Measurements from ENCODE around the gene PDXDC1. TPM values are rescaled to one million over a fixed set of nuclear protein-coding genes. Genes with fewer than 3 reads are reported as not detected.
"Not testable (repeated sequence)": the region's sequence is repeated elsewhere in the genome, so short reads cannot be mapped to it uniquely, and the experiment has no call there.

The PDXDC1 gene
- polyA plus RNA-seq, 2 of the 4 experiments (the other 2 are of a cell fraction) = 71.4 to 73.9 TPM

GRCh38 chr16:15015671-15016070 lies 40.8 kb downstream of the PDXDC1 start:
- H3K4me3 ChIP-seq; H3K9me3 ChIP-seq; POLR2A ChIA-PET; FAIRE-seq; H3K4me1 ChIP-seq; ATAC-seq; CTCF ChIA-PET; H3K27ac ChIP-seq; DNase-seq (ENCODE audit: low read depth in 1 of 2, low spot score in 1 of 2); H3K4me2 ChIP-seq: not testable (repeated sequence)
- peak; percentile 48 for TF ChIP-seq MAFK (IDR thresholded peaks at IDR 0.05; ENCODE audit: partially characterized antibody)
- WGBS (ENCODE audit: missing lambda C conversion rate) = 87% methylated on average over 3 of the region's 3 CpGs

- H3K9me3 ChIP-seq; H3K4me3 ChIP-seq; DNase-seq (ENCODE audit: low read depth in 1 of 2, low spot score in 1 of 2); FAIRE-seq; POLR2A ChIA-PET; CTCF ChIA-PET; H3K4me1 ChIP-seq; H3K4me2 ChIP-seq: not testable (repeated sequence)
- 95% methylated on average over 4 of the region's 4 CpGs for WGBS (ENCODE audit: missing lambda C conversion rate)
- H3K27ac ChIP-seq = 0 out of 6 replicates have a peak overlapping the region, but pooled peaks of 1 of the 2 experiments have one; percentile 12
- peak; percentile 43 to 67 for ATAC-seq
These were observed 41.5 kb downstream of the PDXDC1 start for GRCh38 chr16:15016354-15016753.

GRCh38 chr16:15016951-15017580 lies 42.2 kb downstream of the PDXDC1 start:
- H3K27ac ChIP-seq; DNase-seq (ENCODE audit: low read depth in 1 of 2, low spot score in 1 of 2); CTCF ChIA-PET; H3K4me3 ChIP-seq; H3K4me1 ChIP-seq; FAIRE-seq; H3K9me3 ChIP-seq; H3K4me2 ChIP-seq; POLR2A ChIA-PET: not testable (repeated sequence)
- 47% methylated on average over 4 of the region's 4 CpGs for WGBS (ENCODE audit: missing lambda C conversion rate)
- peak in 1 of 2 experiments; percentile 46; a peak in 1 of 6 replicates for ATAC-seq

GRCh38 chr16:15021429-15021828 lies 46.6 kb downstream of the PDXDC1 start:
- H3K27ac ChIP-seq; DNase-seq (ENCODE audit: low read depth in 1 of 2, low spot score in 1 of 2); POLR2A ChIA-PET; H3K4me2 ChIP-seq; H3K4me3 ChIP-seq; H3K9me3 ChIP-seq: not testable (repeated sequence)
- CTCF ChIA-PET = interaction anchor here (0.6 to 0.8 kb wide), 2 partner anchors 18 to 513 kb away, joined by 3 read pairs; no protein-coding TSS in a partner anchor
- peaks cover 14% of the 10 kb centered on the region for H3K4me1 ChIP-seq
- WGBS (ENCODE audit: missing lambda C conversion rate) = 86% methylated on average over 7 of the region's 7 CpGs
- ATAC-seq (0 out of 6 replicates have a peak, but pooled peaks have one; percentile 6), FAIRE-seq (peak; percentile 74)

- H3K27ac ChIP-seq, POLR2A ChIA-PET, H3K4me3 ChIP-seq, H3K4me2 ChIP-seq, H3K9me3 ChIP-seq, H3K4me1 ChIP-seq: not testable (repeated sequence)
- peak; percentile 96 to 97 for ATAC-seq
- 30% methylated on average over 4 of the region's 4 CpGs for WGBS (ENCODE audit: missing lambda C conversion rate)
- DNase-seq (ENCODE audit: low read depth in 1 of 2, low spot score in 1 of 2) = peak; percentile 55 to 92
- TF ChIP-seq SMC3 (IDR thresholded peaks at IDR 0.05) (0 out of 3 replicates have a peak, but pooled peaks have one; percentile 14), MAX (IDR thresholded peaks at IDR 0.05) (peak; percentile 60; the same call in 1 of the 2 replicates), RAD21 (conservative IDR thresholded peaks at IDR 0.05 in 1 of 2, IDR thresholded peaks at IDR 0.05 in 1 of 2) (peak; percentile 36 to 52; a peak in 4 of 5 replicates), CTCF (IDR thresholded peaks at IDR 0.05) (peak; percentile 44), PBX3 (IDR thresholded peaks at IDR 0.05) (peak; percentile 88)
- FAIRE-seq = peak; percentile 77
- CTCF ChIA-PET = interaction anchor here (0.8 kb wide), 1 partner anchor 18 kb away, joined by 3 read pairs; no protein-coding TSS in a partner anchor
These were observed 47.4 kb downstream of the PDXDC1 start for GRCh38 chr16:15022194-15022593.

GRCh38 chr16:15023381-15024077 lies 48.7 kb downstream of the PDXDC1 start:
- H3K4me1 ChIP-seq; ATAC-seq; POLR2A ChIA-PET; H3K4me2 ChIP-seq; FAIRE-seq; H3K4me3 ChIP-seq; DNase-seq (ENCODE audit: low read depth in 1 of 2, low spot score in 1 of 2); H3K27ac ChIP-seq; H3K9me3 ChIP-seq: not testable (repeated sequence)
- WGBS (ENCODE audit: missing lambda C conversion rate) = 93% methylated on average over 13 of the region's 13 CpGs
- CTCF ChIA-PET = interaction anchor here (0.6 kb wide), 1 partner anchor 69 kb away, joined by 3 read pairs; no protein-coding TSS in a partner anchor

- H3K4me2 ChIP-seq; ATAC-seq; H3K4me1 ChIP-seq; POLR2A ChIA-PET; DNase-seq (ENCODE audit: low read depth in 1 of 2, low spot score in 1 of 2); H3K4me3 ChIP-seq; FAIRE-seq; H3K9me3 ChIP-seq; H3K27ac ChIP-seq; CTCF ChIA-PET: not testable (repeated sequence)
- 90% methylated on average over 1 of the region's 1 CpG for WGBS (ENCODE audit: missing lambda C conversion rate)
These were observed 50.0 kb downstream of the PDXDC1 start for GRCh38 chr16:15024858-15025199.

- H3K4me1 ChIP-seq; FAIRE-seq; H3K4me2 ChIP-seq; POLR2A ChIA-PET; H3K9me3 ChIP-seq; H3K4me3 ChIP-seq; DNase-seq (ENCODE audit: low read depth in 1 of 2, low spot score in 1 of 2); CTCF ChIA-PET; ATAC-seq; H3K27ac ChIP-seq: not testable (repeated sequence)
- WGBS (ENCODE audit: missing lambda C conversion rate) = 83% methylated on average over 14 of the region's 14 CpGs
These were observed 50.6 kb downstream of the PDXDC1 start for GRCh38 chr16:15025234-15025951.

All from A549 (cell line).